ENCODE measurements around the gene LRMDA. TPM values are rescaled to one million over a fixed set of nuclear protein-coding genes. Genes with fewer than 3 reads are reported as not detected.
"Not testable (repeated sequence)": the region's sequence is repeated elsewhere in the genome, so short reads cannot be mapped to it uniquely, and the experiment has no call there.

The LRMDA gene
- total RNA-seq, 1 donor from 2014 or later: 22.3 TPM

GRCh38 chr10:76523791-76524351 is 1092.4 kb downstream of the LRMDA start:
- DNase-seq (ENCODE audit: missing footprints): no peak
- ATAC-seq: no peak
- intact Hi-C loops (cut with DNase I): no loop called here

- DNase-seq (ENCODE audit: missing footprints); intact Hi-C loops (cut with DNase I); ATAC-seq: not testable (repeated sequence)
These were observed 1095.4 kb downstream of the LRMDA start for GRCh38 chr10:76526833-76527232.

GRCh38 chr10:76540331-76540730 is 1108.9 kb downstream of the LRMDA start:
- ATAC-seq: no peak
- intact Hi-C loops (cut with DNase I): loop anchor here (10.0 kb wide), 1 partner anchor 636 kb away; no protein-coding TSS in a partner anchor
- no peak for DNase-seq (ENCODE audit: missing footprints)

DNA sequence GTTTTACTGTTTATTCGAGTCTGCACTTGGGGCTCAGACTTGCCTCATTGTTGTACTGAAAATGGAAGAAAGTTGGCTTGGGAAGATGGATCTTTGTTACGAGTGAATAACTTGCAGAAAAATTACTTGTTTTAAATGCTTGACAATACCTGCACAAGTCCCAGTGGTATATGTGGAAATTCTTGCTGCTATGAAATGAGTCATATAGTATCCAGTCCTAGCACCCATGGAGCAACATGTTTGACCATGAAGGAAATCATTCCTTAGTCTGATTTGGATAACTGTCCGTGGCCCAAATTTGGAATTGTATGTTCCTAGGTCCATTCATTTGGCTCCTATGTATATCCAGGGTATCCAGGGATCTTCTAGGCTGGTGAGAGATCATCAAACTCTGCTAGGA is 1109.4 kb downstream of the LRMDA start:
- intact Hi-C loops (cut with DNase I): loop anchor here (10.0 kb wide), 1 partner anchor 636 kb away; no protein-coding TSS in a partner anchor

GRCh38 chr10:76541852-76542251 is 1110.4 kb downstream of the LRMDA start:
- intact Hi-C loops (cut with DNase I): loop anchor here (10.0 kb wide), 1 partner anchor 637 kb away; no protein-coding TSS in a partner anchor
- DNase-seq (ENCODE audit: missing footprints) (no peak), ATAC-seq (no peak)

More for the DNA sequence above, 1109.4 kb downstream of the LRMDA start:
- DNase-seq (ENCODE audit: missing footprints) (no peak), ATAC-seq (no peak)

DNA sequence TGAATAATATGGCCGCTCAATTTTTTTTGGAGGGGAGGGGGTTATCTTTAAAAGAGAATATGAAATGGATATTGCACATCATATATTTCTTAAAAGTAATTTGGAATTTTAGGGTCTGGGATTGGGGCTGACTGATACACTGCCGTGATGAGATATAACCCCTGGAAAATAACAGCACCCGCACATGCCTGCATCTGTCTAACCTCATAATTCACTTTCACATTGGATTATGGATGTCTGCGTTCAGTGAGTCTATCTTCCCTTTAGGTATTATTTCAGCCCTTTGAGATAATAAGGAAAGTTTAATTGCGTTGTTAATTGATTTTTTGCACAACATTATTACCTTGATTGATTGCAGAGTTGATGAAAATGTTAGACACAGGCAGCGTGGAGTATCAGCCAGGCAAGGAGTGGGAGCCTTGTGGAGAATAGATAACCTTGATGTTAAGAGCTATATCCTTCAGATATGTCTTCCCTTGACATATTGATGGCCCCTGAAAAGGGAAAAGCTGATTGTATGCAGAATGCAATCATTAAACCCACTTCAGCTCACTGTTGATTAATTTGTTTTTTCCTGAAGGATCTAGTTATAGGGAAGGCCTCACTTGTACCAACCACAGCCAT is 1111.0 kb downstream of the LRMDA start:
- DNase-seq (ENCODE audit: missing footprints) (no peak), ATAC-seq (no peak)
- intact Hi-C loops (cut with DNase I): loop anchor here (10.0 kb wide), 1 partner anchor 638 kb away; no protein-coding TSS in a partner anchor

- intact Hi-C loops (cut with DNase I): loop anchor here (10.0 kb wide), 1 partner anchor 639 kb away; no protein-coding TSS in a partner anchor
- no peak for ATAC-seq
These were observed 1112.2 kb downstream of the LRMDA start for GRCh38 chr10:76543655-76544054.

GRCh38 chr10:76544789-76545188 is 1113.4 kb downstream of the LRMDA start:
- ATAC-seq (no peak), DNase-seq (ENCODE audit: missing footprints) (no peak)
- intact Hi-C loops (cut with DNase I): loop anchor here (5.0 to 10.0 kb wide), 4 partner anchors 112 to 640 kb away; no protein-coding TSS in a partner anchor

More at GRCh38 chr10:76543655-76544054, 1112.2 kb downstream of the LRMDA start:
- DNase-seq (ENCODE audit: missing footprints): no peak

DNA sequence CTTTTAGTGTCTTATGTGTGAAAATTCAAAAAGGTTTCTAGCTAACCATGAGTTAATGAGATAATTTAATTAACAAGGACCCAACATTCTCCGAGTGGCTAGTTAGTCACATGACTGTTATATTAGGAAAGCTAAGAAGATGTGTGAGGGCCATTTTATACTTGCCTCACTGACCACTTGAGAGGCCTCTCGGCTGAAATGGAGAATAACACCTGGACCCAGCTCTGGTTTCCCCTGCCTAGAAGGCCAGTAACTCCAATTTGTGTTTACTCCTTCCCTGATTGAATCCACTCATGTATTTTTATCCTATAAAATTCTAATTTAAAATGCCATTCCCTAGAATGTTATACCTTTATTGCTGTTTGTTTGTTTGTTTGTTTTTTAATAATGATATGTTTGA is 1115.0 kb downstream of the LRMDA start:
- DNase-seq (ENCODE audit: missing footprints): no peak
- no peak for ATAC-seq
- intact Hi-C loops (cut with DNase I): loop anchor here (2.0 to 10.0 kb wide), 5 partner anchors 114 to 1146 kb away; partner anchors contain the start of gene ZNF503

- peak; percentile 64 for ATAC-seq
These were observed 1116.0 kb downstream of the LRMDA start for GRCh38 chr10:76547352-76547972.

GRCh38 chr10:76548716-76549115 is 1117.3 kb downstream of the LRMDA start:
- DNase-seq (ENCODE audit: missing footprints): no peak
- intact Hi-C loops (cut with DNase I): loop anchor here (5.0 to 10.0 kb wide), 4 partner anchors 116 to 644 kb away; no protein-coding TSS in a partner anchor
- ATAC-seq: no peak

More at GRCh38 chr10:76547352-76547972, 1116.0 kb downstream of the LRMDA start:
- intact Hi-C loops (cut with DNase I): loop anchor here (2.0 to 10.0 kb wide), 5 partner anchors 115 to 1147 kb away; partner anchors contain the start of gene ZNF503
- DNase-seq (ENCODE audit: missing footprints): no peak

- intact Hi-C loops (cut with DNase I): loop anchor here (5.0 to 10.0 kb wide), 4 partner anchors 117 to 644 kb away; no protein-coding TSS in a partner anchor
- DNase-seq (ENCODE audit: missing footprints): no peak
- no peak for ATAC-seq
These were observed 1117.7 kb downstream of the LRMDA start for GRCh38 chr10:76549171-76549570.

- intact Hi-C loops (cut with DNase I): loop anchor here (5.0 to 10.0 kb wide), 2 partner anchors 354 to 431 kb away; no protein-coding TSS in a partner anchor
- DNase-seq (ENCODE audit: missing footprints): no peak
- ATAC-seq: no peak
These were observed 1119.4 kb downstream of the LRMDA start for GRCh38 chr10:76550806-76551205.

- intact Hi-C loops (cut with DNase I): loop anchor here (5.0 to 10.0 kb wide), 2 partner anchors 353 to 430 kb away; no protein-coding TSS in a partner anchor
- ATAC-seq: no peak
These were observed 1120.9 kb downstream of the LRMDA start for GRCh38 chr10:76552091-76552873.

DNA sequence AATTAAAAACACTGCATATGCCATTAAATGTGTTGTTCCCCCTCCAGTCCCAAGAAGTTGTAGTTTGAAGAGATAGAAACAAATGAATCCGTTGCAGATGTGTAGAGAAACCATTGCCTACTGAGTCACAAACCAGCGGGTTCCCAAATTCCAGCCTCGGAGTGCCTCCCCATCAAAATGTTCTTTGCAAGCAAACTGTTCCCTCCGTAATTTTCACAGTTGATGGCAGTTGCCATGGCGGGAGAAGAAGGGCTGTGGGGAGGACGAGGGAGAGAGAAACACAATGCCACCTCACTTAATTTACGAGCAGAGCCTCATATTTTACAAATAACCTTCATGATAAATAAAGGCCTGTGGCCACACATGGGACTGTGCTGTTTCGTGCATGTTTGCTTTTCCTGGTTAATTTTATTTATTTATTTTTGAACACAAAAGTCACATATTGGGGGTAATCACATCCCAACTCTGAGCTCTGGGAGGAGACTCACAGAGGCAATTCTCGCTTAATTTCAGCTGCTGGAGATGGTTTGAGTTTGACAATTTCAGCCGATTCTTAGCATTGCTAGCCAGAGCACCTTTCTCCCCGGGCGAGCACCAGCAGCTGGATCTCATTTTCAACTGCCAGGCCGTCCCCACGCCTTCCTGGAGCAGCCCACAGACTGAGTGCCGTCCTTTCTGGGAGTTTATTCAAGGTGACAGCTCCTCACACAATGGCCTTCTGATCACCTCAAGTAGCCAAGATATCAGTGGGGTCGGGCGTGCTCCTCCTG is 1122.0 kb downstream of the LRMDA start:
- DNase-seq (ENCODE audit: missing footprints): no peak
- ATAC-seq: peak; percentile 51
- intact Hi-C loops (cut with DNase I): loop anchor here (5.0 to 10.0 kb wide), 2 partner anchors 351 to 429 kb away; no protein-coding TSS in a partner anchor

More at GRCh38 chr10:76552091-76552873, 1120.9 kb downstream of the LRMDA start:
- DNase-seq (ENCODE audit: missing footprints): no peak

DNA sequence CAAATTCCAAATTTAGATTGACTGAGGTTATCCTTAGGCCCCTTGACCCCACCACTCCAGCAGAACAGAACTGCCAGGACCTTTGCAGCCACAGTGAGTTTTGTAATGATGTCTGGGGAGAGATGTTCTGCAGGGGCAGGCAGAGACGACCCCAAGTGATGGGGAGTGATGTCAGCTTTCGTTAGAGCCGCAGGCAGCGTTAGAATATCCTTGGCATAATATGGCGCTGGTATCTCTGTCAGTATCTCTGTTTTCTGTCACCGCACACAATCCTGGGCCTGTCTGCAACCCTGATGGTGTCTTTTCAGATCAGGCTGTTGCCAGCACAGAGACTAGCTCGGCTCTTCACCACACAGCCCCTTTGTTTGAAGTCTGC is 1122.6 kb downstream of the LRMDA start:
- DNase-seq (ENCODE audit: missing footprints): no peak
- peak; percentile 11 for ATAC-seq
- intact Hi-C loops (cut with DNase I): loop anchor here (5.0 to 10.0 kb wide), 2 partner anchors 351 to 428 kb away; no protein-coding TSS in a partner anchor

- intact Hi-C loops (cut with DNase I): loop anchor here (5.0 to 10.0 kb wide), 2 partner anchors 350 to 428 kb away; no protein-coding TSS in a partner anchor
- ATAC-seq: no peak
- DNase-seq (ENCODE audit: missing footprints): no peak
These were observed 1123.1 kb downstream of the LRMDA start for GRCh38 chr10:76554478-76554877.
